ENCODE measurements around the gene ESYT2.

The ESYT2 gene

GRCh38 chr7:158744070-158744469, 85.2 kb downstream of the ESYT2 start:
- TF ChIP-seq CTCF (IDR thresholded peaks at IDR 0.05; ENCODE audit: extremely low read depth, insufficient read depth, missing control alignments), result no peak
- DNase-seq (ENCODE audit: low spot score), result no peak
- in situ Hi-C loops (cut with MboI; ENCODE audit: low pct_unique_long_range_greater_than_20kb, low sequenced_read_pairs, unreplicated experiment), result no loop called here

- DNase-seq (ENCODE audit: low spot score), result no peak
Measured at GRCh38 chr7:158743219-158743618, 86.1 kb downstream of the ESYT2 start.

GRCh38 chr7:158742065-158742821, 87.1 kb downstream of the ESYT2 start:
- in situ Hi-C loops (cut with MboI; ENCODE audit: low pct_unique_long_range_greater_than_20kb, low sequenced_read_pairs, unreplicated experiment), result no loop called here
- no peak for DNase-seq (ENCODE audit: low spot score)
- no peak for TF ChIP-seq CTCF (IDR thresholded peaks at IDR 0.05; ENCODE audit: extremely low read depth, insufficient read depth, missing control alignments)

More at GRCh38 chr7:158743219-158743618, 86.1 kb downstream of the ESYT2 start:
- in situ Hi-C loops (cut with MboI; ENCODE audit: low pct_unique_long_range_greater_than_20kb, low sequenced_read_pairs, unreplicated experiment), result no loop called here
- TF ChIP-seq CTCF (IDR thresholded peaks at IDR 0.05; ENCODE audit: extremely low read depth, insufficient read depth, missing control alignments), result no peak

DNA sequence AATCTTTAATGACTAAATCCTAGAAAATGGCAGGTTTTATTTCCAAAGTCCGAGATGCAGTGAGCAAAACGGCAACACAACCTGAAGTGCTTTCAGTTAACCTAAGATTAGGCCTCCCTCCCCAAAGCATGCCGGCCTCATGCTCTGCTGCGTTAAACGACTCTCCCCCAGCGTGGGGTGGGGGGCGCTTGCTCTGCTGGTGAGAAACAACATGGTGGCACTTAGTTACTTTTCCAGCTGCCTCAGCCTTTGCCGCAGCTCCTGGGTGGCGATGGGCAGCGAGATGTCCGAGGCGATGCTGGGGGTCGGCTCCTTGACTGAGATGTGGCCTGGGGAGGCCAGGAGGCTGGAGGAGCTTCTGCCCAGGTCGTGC, 88.0 kb downstream of the ESYT2 start:
- DNase-seq (ENCODE audit: low spot score), result no peak
- no peak for TF ChIP-seq CTCF (IDR thresholded peaks at IDR 0.05; ENCODE audit: extremely low read depth, insufficient read depth, missing control alignments)
- in situ Hi-C loops (cut with MboI; ENCODE audit: low pct_unique_long_range_greater_than_20kb, low sequenced_read_pairs, unreplicated experiment), result no loop called here

DNA sequence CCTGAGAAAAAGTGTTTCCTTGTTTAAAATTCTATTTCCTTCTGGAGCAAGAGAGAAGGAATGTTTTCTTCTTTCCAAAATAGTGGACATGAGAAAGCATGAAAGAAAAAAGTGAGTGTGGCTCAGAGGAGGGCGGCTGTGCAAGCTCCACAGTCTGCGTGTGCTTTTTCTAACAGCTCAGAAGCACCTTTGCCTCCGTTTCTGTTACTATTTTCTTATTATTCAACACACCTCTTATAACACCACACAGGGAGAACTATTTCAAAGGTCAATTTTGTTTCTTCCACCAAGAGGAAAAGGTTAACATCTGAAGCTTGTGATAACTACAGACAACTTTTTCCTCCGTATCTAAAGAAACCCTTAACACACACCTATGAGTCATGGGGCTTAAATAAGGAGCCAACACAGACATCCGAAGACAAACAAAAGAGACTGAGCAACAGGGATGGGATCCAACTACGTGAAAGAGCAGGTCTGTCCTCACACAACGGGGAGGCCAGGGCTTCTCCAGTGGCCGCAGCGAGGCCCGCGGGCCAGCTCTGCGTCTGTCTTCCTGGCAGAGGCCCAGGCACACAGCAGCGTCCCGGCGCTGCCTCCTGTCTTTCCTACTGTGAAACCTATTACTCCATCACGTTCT, 88.5 kb downstream of the ESYT2 start:
- in situ Hi-C loops (cut with MboI; ENCODE audit: low pct_unique_long_range_greater_than_20kb, low sequenced_read_pairs, unreplicated experiment), result no loop called here
- no peak for TF ChIP-seq CTCF (IDR thresholded peaks at IDR 0.05; ENCODE audit: extremely low read depth, insufficient read depth, missing control alignments)
- no peak for DNase-seq (ENCODE audit: low spot score)

- no peak for TF ChIP-seq CTCF (IDR thresholded peaks at IDR 0.05; ENCODE audit: extremely low read depth, insufficient read depth, missing control alignments)
- DNase-seq (ENCODE audit: low spot score), result no peak
- in situ Hi-C loops (cut with MboI; ENCODE audit: low pct_unique_long_range_greater_than_20kb, low sequenced_read_pairs, unreplicated experiment), result no loop called here
Measured at GRCh38 chr7:158740013-158740656, 89.2 kb downstream of the ESYT2 start.
